H9 (cell line): ENCODE measurements around the gene ASB18. TPM values are rescaled to one million over a fixed set of nuclear protein-coding genes. Genes with fewer than 3 reads are reported as not detected.

ENCODE experiments used
- DNase-seq: peaks from one replicate; pipeline ENCODE4 v3.0.0-alpha.2; 2017
- H2AFZ ChIP-seq: one replicate; pipeline ENCODE4 v1.6.1; 2013; ENCODE audit warnings: mild to moderate bottlenecking, low read length, control low read depth, moderate library complexity
- H2AK5ac ChIP-seq: 2 replicates; pipeline ENCODE4 v1.6.1; 2013; ENCODE audit warnings: low read length, control low read depth, mixed read lengths; ENCODE audit not compliant: insufficient read length
- H2BK120ac ChIP-seq: one replicate; pipeline ENCODE4 v1.6.1; 2013; ENCODE audit warnings: low read depth, mild to moderate bottlenecking, low read length, control low read depth, inconsistent platforms; ENCODE audit not compliant: poor library complexity, severe bottlenecking
- H2BK12ac ChIP-seq: 2 replicates; pipeline ENCODE4 v1.6.1; 2013; ENCODE audit warnings: low read length, control low read depth, mixed read lengths, low read depth; ENCODE audit not compliant: insufficient read length
- H2BK15ac ChIP-seq: 2 replicates; pipeline ENCODE4 v1.6.1; 2013; ENCODE audit warnings: low read depth, low read length, control low read depth
- H2BK20ac ChIP-seq: one replicate; pipeline ENCODE4 v1.6.1; 2013; ENCODE audit warnings: low read depth, mild to moderate bottlenecking, low read length, control low read depth, inconsistent platforms; ENCODE audit not compliant: poor library complexity, severe bottlenecking
- H2BK5ac ChIP-seq: 2 replicates; pipeline ENCODE4 v1.6.1; 2013; ENCODE audit warnings: low read length, control low read depth, mixed read lengths; ENCODE audit not compliant: insufficient read length
- H3K14ac ChIP-seq: 2 replicates; pipeline ENCODE4 v1.6.1; 2013; ENCODE audit warnings: low read length, control low read depth; ENCODE audit not compliant: insufficient read depth
- H3K18ac ChIP-seq: 2 replicates; pipeline ENCODE4 v1.6.1; 2013; ENCODE audit warnings: low read depth, mild to moderate bottlenecking, mixed read lengths, low read length, control low read depth; ENCODE audit not compliant: insufficient read length
- H3K23ac ChIP-seq: 2 replicates; pipeline ENCODE4 v1.6.1; 2013; ENCODE audit warnings: low read length, control low read depth, mixed read lengths, low read depth; ENCODE audit not compliant: insufficient read length
- H3K23me2 ChIP-seq: 2 replicates; pipeline ENCODE4 v1.6.1; 2013; ENCODE audit warnings: low read depth, mild to moderate bottlenecking, mixed read lengths, low read length, control low read depth; ENCODE audit not compliant: insufficient read length, poor library complexity, severe bottlenecking
- H3K27ac ChIP-seq: 2 replicates; pipeline ENCODE4 v1.5.1; 2013; ENCODE audit warnings: low read length, control low read depth, mixed read lengths, low read depth; ENCODE audit not compliant: insufficient read length
- H3K27me3 ChIP-seq: 2 replicates; pipeline ENCODE4 v1.6.1; 2013; ENCODE audit warnings: low read length, control low read depth, inconsistent platforms; ENCODE audit not compliant: insufficient read depth
- H3K4ac ChIP-seq: 2 replicates; pipeline ENCODE4 v1.6.1; 2013; ENCODE audit warnings: low read depth, mild to moderate bottlenecking, control low read depth, inconsistent platforms, low read length, moderate library complexity
- H3K4me1 ChIP-seq: 2 replicates; pipeline ENCODE4 v1.6.1; 2013; ENCODE audit warnings: low read length, control low read depth, inconsistent platforms; ENCODE audit not compliant: insufficient read depth
- H3K4me2 ChIP-seq: 2 replicates; pipeline ENCODE4 v1.6.1; 2013; ENCODE audit warnings: low read length, control low read depth, mixed read lengths; ENCODE audit not compliant: insufficient read length, insufficient read depth
- H3K56ac ChIP-seq: 2 replicates; pipeline ENCODE4 v1.6.1; 2013; ENCODE audit warnings: low read depth, mild to moderate bottlenecking, mixed read lengths, low read length, control low read depth; ENCODE audit not compliant: insufficient read length
- H3K79me1 ChIP-seq: 2 replicates; pipeline ENCODE4 v1.6.1; 2013; ENCODE audit warnings: low read depth, mild to moderate bottlenecking, moderate library complexity, low read length, control low read depth, inconsistent platforms; ENCODE audit not compliant: insufficient read depth, poor library complexity, severe bottlenecking
- H3K79me2 ChIP-seq: 2 replicates; pipeline ENCODE4 v1.6.1; 2013; ENCODE audit warnings: low read length, control low read depth, inconsistent platforms; ENCODE audit not compliant: insufficient read depth
- H3K9ac ChIP-seq: 2 replicates; pipeline ENCODE4 v1.6.1; 2013; ENCODE audit warnings: low read length, control low read depth, mixed read lengths; ENCODE audit not compliant: insufficient read length; ENCODE audit errors: extremely low read depth
- H3K9me3 ChIP-seq: one replicate; pipeline ENCODE4 v1.6.1; 2013; ENCODE audit warnings: low read depth, low read length, inconsistent platforms; ENCODE audit not compliant: control insufficient read depth
- H3T11ph ChIP-seq: one replicate; pipeline ENCODE4 v1.6.1; 2013; ENCODE audit warnings: mild to moderate bottlenecking, low read length, control low read depth, inconsistent platforms
- H4K20me1 ChIP-seq: one replicate; pipeline ENCODE4 v1.6.1; 2013; ENCODE audit not compliant: control insufficient read depth, insufficient read length, insufficient read depth
- H4K5ac ChIP-seq: 2 replicates; pipeline ENCODE4 v1.6.1; 2013; ENCODE audit warnings: low read depth, mild to moderate bottlenecking, mixed read lengths, low read length, control low read depth; ENCODE audit not compliant: insufficient read length
- H4K8ac ChIP-seq: replicated peaks from 2 replicates; pipeline ENCODE4 v1.6.1; 2013; ENCODE audit warnings: low read length, control low read depth, mixed read lengths, low read depth; ENCODE audit not compliant: insufficient read length
- H4K91ac ChIP-seq: 2 replicates; pipeline ENCODE4 v1.6.1; 2013; ENCODE audit warnings: low read depth, mild to moderate bottlenecking, moderate library complexity, mixed read lengths, low read length, control low read depth; ENCODE audit not compliant: insufficient read length
- H3K27ac Mint-ChIP-seq, 3 experiments: 2 replicates in 2 of 3; 3 replicates in 1 of 3; pipeline ENCODE4 v1.8.0; 2020 to 2021; ENCODE audit warnings: mixed read lengths in 3 of 3, mild to moderate bottlenecking in 1 of 3, moderate library complexity in 1 of 3
- H3K27me3 Mint-ChIP-seq: 2 replicates; pipeline ENCODE4 v1.8.0; 2021; ENCODE audit warnings: low read depth, mild to moderate bottlenecking, moderate library complexity, mixed read lengths
- H3K36me3 Mint-ChIP-seq, 3 experiments: 2 replicates in 2 of 3; 3 replicates in 1 of 3; pipeline ENCODE4 v1.8.0; 2020 to 2021; ENCODE audit warnings: low read depth in 3 of 3, mixed read lengths in 3 of 3; ENCODE audit not compliant: insufficient read depth in 1 of 3
- H3K4me1 Mint-ChIP-seq, 2 experiments: 2 replicates each; pipeline ENCODE4 v1.8.0; 2020; ENCODE audit warnings: mixed read lengths in 2 of 2
- H3K4me3 Mint-ChIP-seq, 2 experiments: 2 replicates in 1 of 2; 3 replicates in 1 of 2; pipeline ENCODE4 v1.8.0; 2020 to 2021; ENCODE audit warnings: mild to moderate bottlenecking in 2 of 2, mixed read lengths in 2 of 2, moderate library complexity in 1 of 2
- H3K9me3 Mint-ChIP-seq, 2 experiments: 2 replicates in 1 of 2; 3 replicates in 1 of 2; pipeline ENCODE4 v1.8.0; 2020; ENCODE audit warnings: mild to moderate bottlenecking in 2 of 2, mixed read lengths in 2 of 2, moderate library complexity in 1 of 2
- CTCF ChIP-seq: fragments of 200-600 bp; sonication (generic); conservative IDR thresholded peaks from 3 replicates; pipeline ENCODE4 v1.8.0; 2021; ENCODE audit warnings: antibody characterized with exemption, mild to moderate bottlenecking
- WGBS: extraction: QIAGEN DNeasy Blood & Tissue Kit; methylation state at CpG from one replicate; pipeline ENCODE4 v1.1.7; 2013; ENCODE audit warnings: missing lambda C conversion rate, low lambda C conversion rate, mixed read lengths; ENCODE audit not compliant: insufficient read length; ENCODE audit errors: extremely low coverage; 5-methylcytosine and 5-hydroxymethylcytosine counted together
- total RNA-seq: library from RNA; stranded (reverse); gene quantifications from 2 replicates; pipeline ENCODE4 v1.2.1, GENCODE V29; 2021

Gene ASB18
- total RNA-seq, 1 experiment from 2014 or later = not detected

- Histone ChIP-seq H3K56ac (no peak overlapping the region), H2AFZ (no peak overlapping the region), H4K8ac (no peak overlapping the region), H3K9ac (no peak overlapping the region), H4K91ac (no peak overlapping the region), H3K14ac (no peak overlapping the region), H4K5ac (no peak overlapping the region), H2BK15ac (no peak overlapping the region), H3K4me1 (no peaks in the 10 kb centered on the region; the same call in 1 of the 2 replicates), H3K4ac (no peak overlapping the region), H3K9me3 (no peaks in the 10 kb centered on the region), H3K27ac (no peak overlapping the region), H3K79me1 (no peaks in the 10 kb centered on the region), H4K20me1 (peaks cover 3% of the 10 kb centered on the region), H3K4me2 (peak overlapping the region; percentile 45), H3K27me3 (peaks cover 20% of the 10 kb centered on the region), H3K79me2 (no peaks in the 10 kb centered on the region), H3K23ac (no peak overlapping the region), H2AK5ac (no peak overlapping the region), H3T11ph (no peak overlapping the region), H2BK20ac (no peak overlapping the region), H3K18ac (no peak overlapping the region), H2BK12ac (no peak overlapping the region), H2BK120ac (no peak overlapping the region), H2BK5ac (no peak overlapping the region), H3K23me2 (peaks cover 3% of the 10 kb centered on the region)
- no peak for DNase-seq
- WGBS = no CpG with 5 or more reads among the region's 73 CpGs
- Mint-ChIP-seq H3K36me3 (peaks cover 0 to 4% (median 0%) of the 10 kb centered on the region in 3 experiments; a peak in 1 of 7 replicates), H3K4me3 (peak overlapping the region; percentile 60 to 80), H3K27ac (no peak overlapping the region), H3K27me3 (peaks cover 81% of the 10 kb centered on the region), H3K4me1 (peaks cover 31 to 37% of the 10 kb centered on the region in 2 experiments), H3K9me3 (peaks cover 3 to 7% of the 10 kb centered on the region in 2 experiments; a peak in 3 of 5 replicates)
- no peak for TF ChIP-seq CTCF
Measured at GRCh38 chr2:236236559-236237452, 27.4 kb downstream of the ASB18 start.
